GM12875 (cell line): ENCODE data around the gene ZIC1.

Source experiments
- H3K4me3 ChIP-seq: one replicate; pipeline ENCODE4 v1.5.1; 2011; ENCODE audit warnings: low read depth, low read length, control low read depth
- CTCF ChIP-seq: IDR thresholded peaks from 2 replicates; pipeline ENCODE4 v1.5.1; 2011; ENCODE audit warnings: low read depth, mild to moderate bottlenecking, control low read depth, inconsistent platforms, low read length, moderate library complexity, borderline replicate concordance; ENCODE audit not compliant: insufficient read depth

Gene ZIC1

GRCh38 chr3:147387885-147388699 lies 21.1 kb upstream of the ZIC1 start:
- H3K4me3 ChIP-seq, result no peak overlapping the region
- TF ChIP-seq CTCF, result no peak

GRCh38 chr3:147388700-147389580 lies 20.2 kb upstream of the ZIC1 start:
- no peak for TF ChIP-seq CTCF
- no peak overlapping the region for H3K4me3 ChIP-seq

DNA sequence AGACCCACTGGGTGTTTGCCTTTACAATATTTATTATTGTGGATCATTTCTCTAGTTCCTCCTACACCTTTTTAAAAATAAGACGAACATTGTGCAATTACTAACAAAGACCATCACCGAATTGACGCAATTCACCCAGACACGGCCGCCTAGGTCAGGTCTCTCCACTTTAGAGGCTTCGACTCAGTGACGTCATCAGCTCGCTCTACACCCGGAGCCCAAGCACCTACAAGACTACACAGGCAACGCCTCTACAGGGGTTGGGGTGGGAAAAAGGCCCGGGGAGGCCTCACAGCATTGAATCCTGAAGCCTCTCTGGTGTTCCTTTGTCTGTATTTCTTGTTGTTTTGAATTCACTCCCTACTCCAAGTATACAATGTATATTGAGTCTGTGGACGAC lies 19.4 kb upstream of the ZIC1 start:
- no peak for TF ChIP-seq CTCF
- no peak overlapping the region for H3K4me3 ChIP-seq

GRCh38 chr3:147390589-147391569 lies 18.3 kb upstream of the ZIC1 start:
- H3K4me3 ChIP-seq, result no peak overlapping the region
- no peak for TF ChIP-seq CTCF

GRCh38 chr3:147391781-147392624 lies 17.2 kb upstream of the ZIC1 start:
- H3K4me3 ChIP-seq, result no peak overlapping the region
- no peak for TF ChIP-seq CTCF

DNA sequence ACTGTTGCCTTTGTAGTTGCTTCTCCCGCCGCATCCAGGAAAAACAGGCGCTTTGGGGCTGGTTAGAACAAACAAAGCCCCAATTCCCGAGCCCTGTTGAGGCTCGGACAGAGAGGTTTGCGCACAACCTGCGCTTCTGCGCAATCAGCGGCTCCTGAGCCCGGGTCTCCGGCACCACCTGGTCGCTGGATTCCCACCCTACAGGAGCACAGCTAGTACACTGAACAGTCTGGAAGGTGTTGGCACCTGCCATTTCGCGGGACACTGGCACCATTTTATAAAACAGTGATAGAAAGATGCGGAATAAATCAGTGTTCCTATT lies 16.6 kb upstream of the ZIC1 start:
- no peak for TF ChIP-seq CTCF
- no peak overlapping the region for H3K4me3 ChIP-seq
